ENCODE results near the gene BEND6. TPM values are rescaled to one million over a fixed set of nuclear protein-coding genes. Genes with fewer than 3 reads are reported as not detected.
"Not testable (repeated sequence)": the region's sequence is repeated elsewhere in the genome, so short reads cannot be mapped to it uniquely, and the experiment has no call there.

Gene BEND6
- total and polyA plus RNA-seq, 2 of the 13 experiments (the other 11 are each of a cell fraction or from before 2014, with no cell fraction given), result 0.20 to 0.21 TPM

GRCh38 chr6:57046332-57047256 lies 91.7 kb downstream of the BEND6 start, which contains the start of gene KIAA1586 (continued):
- peak; percentile 68 for TF ChIP-seq ZNF407 (CRISPR knock-in tag; IDR thresholded peaks at IDR 0.05; ENCODE audit: not compliant biosample characterization)
- peak; percentile 82; the same call in 1 of the 2 replicates for TF ChIP-seq ZNF564 (CRISPR knock-in tag; IDR thresholded peaks at IDR 0.05)
- TF ChIP-seq, protein P1, sequence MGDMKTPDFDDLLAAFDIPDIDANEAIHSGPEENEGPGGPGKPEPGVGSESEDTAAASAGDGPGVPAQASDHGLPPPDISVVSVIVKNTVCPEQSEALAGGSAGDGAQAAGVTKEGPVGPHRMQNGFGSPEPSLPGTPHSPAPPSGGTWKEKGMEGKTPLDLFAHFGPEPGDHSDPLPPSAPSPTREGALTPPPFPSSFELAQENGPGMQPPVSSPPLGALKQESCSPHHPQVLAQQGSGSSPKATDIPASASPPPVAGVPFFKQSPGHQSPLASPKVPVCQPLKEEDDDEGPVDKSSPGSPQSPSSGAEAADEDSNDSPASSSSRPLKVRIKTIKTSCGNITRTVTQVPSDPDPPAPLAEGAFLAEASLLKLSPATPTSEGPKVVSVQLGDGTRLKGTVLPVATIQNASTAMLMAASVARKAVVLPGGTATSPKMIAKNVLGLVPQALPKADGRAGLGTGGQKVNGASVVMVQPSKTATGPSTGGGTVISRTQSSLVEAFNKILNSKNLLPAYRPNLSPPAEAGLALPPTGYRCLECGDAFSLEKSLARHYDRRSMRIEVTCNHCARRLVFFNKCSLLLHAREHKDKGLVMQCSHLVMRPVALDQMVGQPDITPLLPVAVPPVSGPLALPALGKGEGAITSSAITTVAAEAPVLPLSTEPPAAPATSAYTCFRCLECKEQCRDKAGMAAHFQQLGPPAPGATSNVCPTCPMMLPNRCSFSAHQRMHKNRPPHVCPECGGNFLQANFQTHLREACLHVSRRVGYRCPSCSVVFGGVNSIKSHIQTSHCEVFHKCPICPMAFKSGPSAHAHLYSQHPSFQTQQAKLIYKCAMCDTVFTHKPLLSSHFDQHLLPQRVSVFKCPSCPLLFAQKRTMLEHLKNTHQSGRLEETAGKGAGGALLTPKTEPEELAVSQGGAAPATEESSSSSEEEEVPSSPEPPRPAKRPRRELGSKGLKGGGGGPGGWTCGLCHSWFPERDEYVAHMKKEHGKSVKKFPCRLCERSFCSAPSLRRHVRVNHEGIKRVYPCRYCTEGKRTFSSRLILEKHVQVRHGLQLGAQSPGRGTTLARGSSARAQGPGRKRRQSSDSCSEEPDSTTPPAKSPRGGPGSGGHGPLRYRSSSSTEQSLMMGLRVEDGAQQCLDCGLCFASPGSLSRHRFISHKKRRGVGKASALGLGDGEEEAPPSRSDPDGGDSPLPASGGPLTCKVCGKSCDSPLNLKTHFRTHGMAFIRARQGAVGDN (CRISPR knock-in tag; IDR thresholded peaks at IDR 0.05), result peak; percentile 95
- TF ChIP-seq, protein P2, sequence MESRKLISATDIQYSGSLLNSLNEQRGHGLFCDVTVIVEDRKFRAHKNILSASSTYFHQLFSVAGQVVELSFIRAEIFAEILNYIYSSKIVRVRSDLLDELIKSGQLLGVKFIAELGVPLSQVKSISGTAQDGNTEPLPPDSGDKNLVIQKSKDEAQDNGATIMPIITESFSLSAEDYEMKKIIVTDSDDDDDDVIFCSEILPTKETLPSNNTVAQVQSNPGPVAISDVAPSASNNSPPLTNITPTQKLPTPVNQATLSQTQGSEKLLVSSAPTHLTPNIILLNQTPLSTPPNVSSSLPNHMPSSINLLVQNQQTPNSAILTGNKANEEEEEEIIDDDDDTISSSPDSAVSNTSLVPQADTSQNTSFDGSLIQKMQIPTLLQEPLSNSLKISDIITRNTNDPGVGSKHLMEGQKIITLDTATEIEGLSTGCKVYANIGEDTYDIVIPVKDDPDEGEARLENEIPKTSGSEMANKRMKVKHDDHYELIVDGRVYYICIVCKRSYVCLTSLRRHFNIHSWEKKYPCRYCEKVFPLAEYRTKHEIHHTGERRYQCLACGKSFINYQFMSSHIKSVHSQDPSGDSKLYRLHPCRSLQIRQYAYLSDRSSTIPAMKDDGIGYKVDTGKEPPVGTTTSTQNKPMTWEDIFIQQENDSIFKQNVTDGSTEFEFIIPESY (CRISPR knock-in tag; IDR thresholded peaks at IDR 0.05), result peak; percentile 38; the same call in 1 of the 2 replicates
- not testable (repeated sequence) for TF ChIP-seq CBX2 (IDR thresholded peaks at IDR 0.05; ENCODE audit: low read depth, low read length)
- TF ChIP-seq CBX2 (CRISPR knock-in tag; IDR thresholded peaks at IDR 0.05; ENCODE audit: low read depth), result peak; percentile 69; the same call in 1 of the 2 replicates
- peak; percentile 94 for TF ChIP-seq BORCS8-MEF2B (CRISPR knock-in tag; IDR thresholded peaks at IDR 0.05)
- TF ChIP-seq CCDC6 (CRISPR knock-in tag; IDR thresholded peaks at IDR 0.05), result peak; percentile 76; the same call in 1 of the 2 replicates
- peak; percentile 67 for TF ChIP-seq PITX1 (CRISPR knock-in tag; IDR thresholded peaks at IDR 0.05)
- TF ChIP-seq, protein P3, sequence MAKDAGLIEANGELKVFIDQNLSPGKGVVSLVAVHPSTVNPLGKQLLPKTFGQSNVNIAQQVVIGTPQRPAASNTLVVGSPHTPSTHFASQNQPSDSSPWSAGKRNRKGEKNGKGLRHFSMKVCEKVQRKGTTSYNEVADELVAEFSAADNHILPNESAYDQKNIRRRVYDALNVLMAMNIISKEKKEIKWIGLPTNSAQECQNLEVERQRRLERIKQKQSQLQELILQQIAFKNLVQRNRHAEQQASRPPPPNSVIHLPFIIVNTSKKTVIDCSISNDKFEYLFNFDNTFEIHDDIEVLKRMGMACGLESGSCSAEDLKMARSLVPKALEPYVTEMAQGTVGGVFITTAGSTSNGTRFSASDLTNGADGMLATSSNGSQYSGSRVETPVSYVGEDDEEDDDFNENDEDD (CRISPR knock-in tag; IDR thresholded peaks at IDR 0.05; ENCODE audit: borderline replicate concordance), result peak; percentile 98
- TF ChIP-seq ZNF878 (CRISPR knock-in tag; IDR thresholded peaks at IDR 0.05), result peak; percentile 91; the same call in 1 of the 2 replicates
